GM11168 (cell line): ENCODE measurements around the gene CCR9.
"Not testable (repeated sequence)": the region's sequence is repeated elsewhere in the genome, so short reads cannot be mapped to it uniquely, and the experiment has no call there.

ENCODE experiments used
- in situ Hi-C: fragments of 300-500 bp; cut with MboI; formaldehyde crosslinking; loops from one replicate; pipeline ENCODE4 v1.12.0; 2022; ENCODE audit warnings: low sequenced_read_pairs; ENCODE audit not compliant: unreplicated experiment

Gene CCR9, protein sequence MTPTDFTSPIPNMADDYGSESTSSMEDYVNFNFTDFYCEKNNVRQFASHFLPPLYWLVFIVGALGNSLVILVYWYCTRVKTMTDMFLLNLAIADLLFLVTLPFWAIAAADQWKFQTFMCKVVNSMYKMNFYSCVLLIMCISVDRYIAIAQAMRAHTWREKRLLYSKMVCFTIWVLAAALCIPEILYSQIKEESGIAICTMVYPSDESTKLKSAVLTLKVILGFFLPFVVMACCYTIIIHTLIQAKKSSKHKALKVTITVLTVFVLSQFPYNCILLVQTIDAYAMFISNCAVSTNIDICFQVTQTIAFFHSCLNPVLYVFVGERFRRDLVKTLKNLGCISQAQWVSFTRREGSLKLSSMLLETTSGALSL

DNA sequence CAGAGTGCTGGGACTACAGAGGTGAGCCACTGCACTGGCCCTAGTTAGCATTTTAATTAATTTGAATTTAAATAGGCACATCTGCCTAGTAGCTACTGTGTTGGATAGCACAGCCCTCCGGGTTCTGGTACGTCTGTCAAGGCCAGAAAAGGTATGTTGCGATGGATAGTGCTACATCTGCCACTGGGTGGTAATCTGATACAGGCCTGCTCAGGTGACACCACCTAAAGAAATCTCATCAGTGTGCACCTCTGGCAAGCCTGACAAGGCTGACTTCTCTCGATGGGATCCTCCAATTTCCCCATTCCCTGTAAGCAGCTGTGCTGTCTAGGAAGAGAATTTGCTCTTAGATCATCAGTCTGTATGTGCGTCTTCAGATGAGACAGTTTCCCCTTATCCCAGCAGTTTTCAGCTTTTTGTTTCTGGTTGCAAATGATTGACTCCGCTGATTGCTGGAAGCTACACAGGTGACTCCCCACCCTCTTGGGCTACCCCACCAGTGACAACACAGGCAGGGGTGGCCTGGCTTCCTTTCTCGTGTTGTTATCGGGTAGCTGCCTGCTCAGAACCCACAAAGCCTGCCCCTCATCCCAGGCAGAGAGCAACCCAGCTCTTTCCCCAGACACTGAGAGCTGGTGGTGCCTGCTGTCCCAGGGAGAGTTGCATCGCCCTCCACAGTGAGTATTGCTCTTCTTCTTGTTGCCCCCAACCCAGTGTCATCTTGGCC, at the start of gene CCR9:
CCR9 (plus strand) TSS at position 565 of the 727 bp plus-strand sequence. CDS start 8,391 bp downstream, outside the sequence.
- in situ Hi-C loops, result no loop called here

DNA sequence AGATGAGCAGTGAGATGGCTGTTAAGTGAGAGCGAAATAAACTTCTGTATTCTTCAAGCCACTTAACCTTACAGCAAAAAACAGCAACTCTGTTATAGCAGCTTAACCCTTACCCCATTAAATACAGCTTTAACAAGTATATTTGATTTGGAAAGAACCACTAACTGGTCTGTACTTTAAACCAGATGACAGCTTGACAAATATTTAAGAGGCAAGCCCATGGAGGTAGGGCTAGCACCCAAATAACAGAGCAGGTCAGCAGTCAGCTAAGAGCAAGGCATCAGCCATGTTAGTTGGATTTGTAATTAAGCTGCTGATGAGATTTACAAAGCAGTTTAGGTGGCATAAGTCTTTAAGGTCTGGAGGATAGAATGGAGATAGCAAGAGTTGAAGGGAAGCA, 47.9 kb upstream of the CCR9 start:
- in situ Hi-C loops, result no loop called here

DNA sequence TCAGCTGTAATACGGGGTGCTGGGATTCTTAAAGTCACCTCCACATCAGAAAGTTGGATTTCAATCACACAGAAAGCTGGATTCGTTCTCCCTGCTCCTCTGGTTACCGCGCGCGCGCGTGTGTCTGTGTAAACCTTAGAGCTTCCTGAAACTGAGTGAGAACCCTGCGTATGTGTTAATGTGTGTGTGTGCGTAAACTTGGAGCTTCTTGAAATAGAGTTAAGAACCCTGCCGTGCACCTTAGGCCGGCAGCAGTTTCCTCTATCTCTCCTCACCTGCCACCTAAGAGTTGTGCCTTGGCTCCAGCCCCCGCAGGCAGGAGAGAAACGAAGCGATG, 45.0 kb upstream of the CCR9 start:
- in situ Hi-C loops, result loop anchor here (5.0 kb wide), 1 partner anchor 81 kb away; no protein-coding TSS in a partner anchor

GRCh38 chr3:45841757-45842491, 44.4 kb upstream of the CCR9 start, which contains the start of gene LZTFL1:
TSS of gene LZTFL1 (minus strand) at chr3:45842119. CDS start at chr3:45841991, 128 bp downstream.
- in situ Hi-C loops, result loop anchor here (5.0 kb wide), 1 partner anchor 80 kb away; no protein-coding TSS in a partner anchor

- in situ Hi-C loops, result loop anchor here (5.0 kb wide), 1 partner anchor 79 kb away; no protein-coding TSS in a partner anchor
Measured at GRCh38 chr3:45842851-45843625, 43.3 kb upstream of the CCR9 start.

- in situ Hi-C loops, result loop anchor here (5.0 kb wide), 1 partner anchor 78 kb away; no protein-coding TSS in a partner anchor
Measured at GRCh38 chr3:45844616-45845015, 41.7 kb upstream of the CCR9 start.

GRCh38 chr3:45848392-45848791, 38.0 kb upstream of the CCR9 start:
- in situ Hi-C loops, result no loop called here

DNA sequence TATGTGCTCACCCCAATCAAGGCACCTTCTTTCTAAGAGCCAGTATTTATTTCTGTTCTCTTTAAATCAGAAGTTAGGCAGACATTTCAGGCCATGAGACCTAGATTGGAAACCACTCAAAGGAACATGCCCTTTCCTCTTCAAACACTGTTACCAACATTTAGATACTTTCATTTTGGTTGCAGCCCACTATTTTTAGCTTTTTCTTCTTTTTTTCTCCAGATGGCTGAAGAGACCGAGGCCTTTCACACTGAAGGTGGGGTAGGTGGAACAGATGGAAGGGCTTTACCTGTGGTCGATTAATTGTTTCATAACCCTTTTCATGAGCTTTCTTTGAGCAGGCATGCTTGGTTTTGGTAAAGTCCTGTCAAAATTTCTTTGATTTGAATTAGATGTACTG, 33.5 kb upstream of the CCR9 start:
- in situ Hi-C loops, result no loop called here

- in situ Hi-C loops, result not testable (repeated sequence)
Measured at GRCh38 chr3:45856323-45856722, 30.0 kb upstream of the CCR9 start.

DNA sequence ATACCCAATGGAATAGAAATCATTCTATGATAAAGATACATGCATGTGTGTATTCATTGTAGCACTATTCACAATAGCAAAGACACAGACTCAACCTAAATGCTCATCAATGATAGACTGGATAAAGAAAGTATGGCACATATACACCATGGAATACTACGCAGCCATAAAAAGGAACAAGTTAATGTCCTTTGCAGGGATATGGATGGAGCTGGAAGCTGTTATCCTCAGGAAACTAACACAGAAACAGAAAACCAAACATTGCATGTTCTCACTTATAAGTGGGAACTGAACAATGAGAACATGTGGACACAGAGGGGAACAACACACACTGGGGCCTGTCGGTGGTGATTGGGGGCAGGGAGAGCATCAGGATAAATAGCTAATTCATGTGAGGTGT, 29.3 kb upstream of the CCR9 start:
- in situ Hi-C loops, result not testable (repeated sequence)

DNA sequence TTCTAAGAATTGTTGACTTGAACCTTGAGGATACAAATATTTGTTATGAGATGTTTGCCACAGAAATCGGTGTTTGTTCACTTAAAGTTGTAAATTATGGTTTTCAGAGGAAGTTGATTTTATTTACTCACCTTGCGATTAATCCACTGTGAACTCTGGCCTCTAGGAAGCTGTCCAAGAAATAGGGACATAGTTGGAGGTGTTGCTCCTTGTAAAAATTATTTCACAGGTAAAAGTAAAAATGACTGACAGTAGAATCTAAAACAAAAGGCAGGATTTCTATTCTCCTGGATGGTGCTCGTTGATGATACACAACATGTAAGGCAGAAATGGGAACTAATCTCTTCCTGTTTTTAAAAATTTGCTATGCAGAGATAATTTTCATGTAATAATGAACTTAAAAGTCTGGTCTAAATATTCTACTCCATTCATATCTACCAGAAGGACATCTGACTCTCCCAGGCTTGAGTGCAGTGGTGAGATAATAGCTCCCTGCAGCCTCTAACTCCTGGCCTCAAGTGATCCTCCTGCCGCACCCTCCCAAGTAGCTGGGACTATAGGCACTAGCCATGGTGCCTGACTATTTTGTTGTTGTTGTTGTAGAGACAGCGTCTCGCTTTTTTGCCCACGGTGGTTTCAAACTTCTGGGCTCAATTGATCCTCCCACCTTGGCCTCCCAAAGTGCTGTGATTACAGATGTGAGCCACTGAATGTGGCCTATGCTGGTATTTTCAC, 27.4 kb upstream of the CCR9 start:
- in situ Hi-C loops, result no loop called here

- in situ Hi-C loops, result no loop called here
Measured at GRCh38 chr3:45860481-45860880, 25.9 kb upstream of the CCR9 start.

DNA sequence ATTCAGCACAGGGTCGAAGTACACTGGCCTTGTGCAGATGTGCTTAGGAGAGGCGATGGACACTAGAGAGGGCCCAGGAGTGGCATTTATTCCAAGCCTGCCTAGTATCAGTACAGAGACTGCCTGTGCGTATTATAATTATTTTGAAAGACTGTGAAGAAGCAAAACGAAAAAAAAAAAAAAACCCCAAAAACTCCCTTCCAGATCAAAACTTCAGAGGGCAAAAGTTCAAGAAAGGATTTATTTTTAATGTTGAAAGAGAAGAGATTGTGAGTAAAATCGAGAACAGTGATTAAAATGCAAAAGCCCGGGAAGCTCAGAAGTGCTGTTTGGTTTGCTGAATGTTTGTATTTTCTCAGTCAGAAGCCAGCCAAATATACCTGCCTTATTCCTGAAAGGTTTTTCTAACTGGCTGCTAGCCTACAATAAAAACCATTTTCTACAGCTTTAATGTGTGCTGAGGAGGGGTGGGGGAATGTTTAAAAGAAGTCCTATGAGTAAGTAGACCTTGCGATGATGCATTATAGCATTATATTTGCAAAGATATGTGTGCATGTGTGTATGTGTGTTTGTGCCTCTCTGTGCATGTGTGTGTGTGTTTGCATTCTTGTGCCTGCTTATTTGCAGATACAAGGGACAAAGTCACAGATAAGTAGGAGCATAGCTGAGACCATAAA, 25.2 kb upstream of the CCR9 start:
- in situ Hi-C loops, result no loop called here

GRCh38 chr3:45864760-45865519, 21.4 kb upstream of the CCR9 start:
- in situ Hi-C loops, result no loop called here

- in situ Hi-C loops, result no loop called here
Measured at GRCh38 chr3:45865563-45865962, 20.8 kb upstream of the CCR9 start.

GRCh38 chr3:45868213-45868612, 18.1 kb upstream of the CCR9 start:
- in situ Hi-C loops, result no loop called here

- in situ Hi-C loops, result no loop called here
Measured at GRCh38 chr3:45868650-45869049, 17.7 kb upstream of the CCR9 start.

DNA sequence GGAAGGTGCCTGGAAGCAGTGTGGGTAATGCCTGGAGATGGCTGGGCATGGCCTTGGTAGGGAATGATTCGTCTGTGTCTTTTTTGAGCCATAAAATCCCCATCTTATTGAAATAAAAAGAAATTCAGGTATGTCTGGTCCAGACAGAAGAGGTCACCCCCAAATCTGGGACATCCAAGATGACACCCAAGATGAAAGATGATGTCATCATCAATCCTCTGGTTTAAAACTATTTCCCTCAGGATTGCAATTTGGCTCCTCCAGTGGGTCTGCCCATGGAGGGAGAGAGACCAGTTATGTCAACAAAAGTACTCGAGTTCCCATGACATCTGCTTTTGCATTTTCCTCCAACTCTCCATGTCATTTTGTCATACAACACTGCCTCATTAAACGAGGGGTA, 16.7 kb upstream of the CCR9 start:
- in situ Hi-C loops, result no loop called here
